Suppressor macrophage treated with lipopolysaccharide for 4 hours (primary cell): ENCODE measurements around the gene GABRG2.
"Not testable (repeated sequence)": the region's sequence is repeated elsewhere in the genome, so short reads cannot be mapped to it uniquely, and the experiment has no call there.

Source experiments
- DNase-seq: peaks from one replicate; pipeline ENCODE4 v3.0.0-alpha.2; 2020

Gene GABRG2

DNA sequence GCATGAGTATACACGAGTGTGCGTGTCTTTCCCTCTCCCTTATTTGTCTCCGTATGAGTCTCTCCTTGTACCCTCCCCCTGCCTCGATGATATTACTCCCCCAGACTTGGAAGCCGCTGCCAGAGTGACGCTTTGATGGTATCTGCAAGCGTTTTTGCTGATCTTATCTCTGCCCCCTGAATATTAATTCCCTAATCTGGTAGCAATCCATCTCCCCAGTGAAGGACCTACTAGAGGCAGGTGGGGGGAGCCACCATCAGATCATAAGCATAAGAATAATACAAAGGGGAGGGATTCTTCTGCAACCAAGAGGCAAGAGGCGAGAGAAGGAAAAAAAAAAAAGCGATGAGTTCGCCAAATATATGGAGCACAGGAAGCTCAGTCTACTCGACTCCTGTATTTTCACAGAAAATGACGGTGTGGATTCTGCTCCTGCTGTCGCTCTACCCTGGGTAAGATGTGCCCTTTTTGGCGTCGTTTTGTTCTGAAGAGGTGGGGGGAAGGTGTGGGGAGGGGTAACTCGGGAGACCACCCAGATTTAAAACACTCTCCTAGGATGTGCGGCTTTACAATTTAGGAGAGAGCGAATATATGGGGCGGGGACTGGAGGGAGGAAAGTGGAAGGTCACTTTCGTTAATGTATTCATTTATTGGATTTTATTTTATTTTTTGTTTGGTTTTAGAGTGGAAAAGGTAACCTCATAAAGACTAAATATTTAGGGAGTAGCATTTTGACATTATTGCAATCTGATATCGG, at the start of gene GABRG2:
GABRG2 (plus strand) TSS at position 119 of the 757 bp plus-strand sequence; CDS start at position 346, 227 bp downstream.
- no peak for DNase-seq

DNA sequence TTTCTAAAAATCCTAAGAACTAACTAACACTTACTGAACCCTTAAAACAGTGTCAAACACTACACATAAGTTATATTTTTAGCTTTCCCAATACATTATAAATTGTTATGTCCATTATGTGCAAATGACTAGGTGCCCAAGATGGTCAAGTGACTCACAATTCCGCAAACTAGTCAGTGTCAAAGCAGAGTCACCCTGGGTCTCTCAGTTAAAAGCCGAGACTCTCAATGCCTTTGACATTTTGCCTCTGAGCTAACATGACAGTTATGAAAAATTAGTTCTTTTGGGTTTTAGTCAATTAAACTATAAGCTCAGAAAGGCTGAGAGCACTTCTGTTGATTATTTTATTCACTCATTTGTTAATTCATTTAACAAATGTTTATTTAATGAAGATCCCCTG, 42.3 kb upstream of the GABRG2 start:
- DNase-seq: no peak

DNA sequence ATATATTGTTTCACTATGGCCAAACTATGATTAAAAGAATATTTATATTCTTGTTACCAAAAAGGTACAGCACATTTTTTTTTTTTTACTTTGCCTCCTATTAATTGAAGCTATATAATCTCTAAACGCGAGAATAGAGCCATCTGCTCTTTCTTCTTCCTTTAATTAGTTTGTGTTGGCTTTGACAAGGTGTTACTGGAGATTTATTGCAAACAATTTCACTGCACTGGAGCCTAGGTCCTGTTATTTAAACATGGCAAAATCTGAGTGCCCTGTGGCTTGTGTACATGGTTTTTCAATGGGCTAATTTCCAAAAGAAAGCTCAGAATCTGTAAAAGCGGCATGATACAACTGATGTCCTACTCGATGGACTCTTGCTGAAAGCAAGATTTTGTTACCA, 40.8 kb upstream of the GABRG2 start:
- DNase-seq: no peak

DNA sequence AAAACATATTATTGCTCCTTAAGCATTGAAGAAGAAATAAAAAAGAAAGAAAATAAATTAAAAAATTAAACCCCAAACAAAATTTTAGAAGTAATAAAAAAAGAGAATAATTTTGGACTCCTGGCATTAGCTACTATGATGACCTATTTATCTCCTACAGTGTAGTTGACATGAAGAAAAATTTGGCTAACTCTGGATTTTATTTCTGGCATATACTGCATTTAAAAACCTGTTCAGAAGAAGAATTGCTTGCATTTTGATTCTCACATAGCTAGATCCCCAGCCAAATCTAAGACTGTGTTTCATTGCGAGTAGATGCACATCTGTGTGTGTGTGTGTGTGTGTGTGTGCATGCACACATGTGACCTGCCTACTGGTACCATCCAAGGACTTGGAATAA, 30.1 kb upstream of the GABRG2 start:
- DNase-seq: no peak

DNA sequence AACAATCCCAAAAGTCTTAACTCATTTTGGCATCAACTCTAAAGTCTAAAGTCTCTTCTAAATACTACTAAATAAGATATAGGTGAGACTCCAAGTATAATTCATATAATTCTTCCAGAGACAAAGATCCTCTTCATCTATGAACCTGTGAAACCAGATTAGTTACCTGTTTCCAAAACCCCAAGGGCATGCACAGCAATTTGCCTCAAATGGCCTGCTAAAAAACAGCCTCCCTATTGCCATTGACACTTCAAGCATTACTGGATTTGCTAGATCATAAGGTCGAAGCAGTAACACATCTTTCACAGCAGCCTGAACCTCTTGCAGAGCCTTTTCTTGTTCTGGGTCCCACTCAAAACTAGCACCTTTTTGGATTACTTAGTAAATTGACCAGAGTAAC, 20.3 kb upstream of the GABRG2 start:
- DNase-seq: no peak

DNA sequence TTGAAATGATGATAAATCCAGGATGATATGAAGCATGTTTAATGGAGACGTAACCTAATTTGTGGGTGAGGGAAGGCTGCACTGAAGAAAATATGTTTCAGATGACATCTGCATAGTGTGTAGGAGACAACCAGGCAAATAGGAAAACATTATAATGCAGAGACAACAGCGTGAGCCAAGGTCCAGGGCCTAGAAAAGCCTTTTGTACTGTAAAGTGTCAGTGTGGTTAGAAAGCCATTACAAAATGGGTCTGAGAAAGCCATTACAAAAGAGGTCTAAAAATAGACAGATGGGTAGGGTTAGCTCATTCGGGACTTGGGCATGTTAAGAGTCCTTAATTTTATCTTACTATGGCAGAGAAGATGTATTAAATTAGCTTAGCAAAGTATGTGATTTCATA, 14.9 kb upstream of the GABRG2 start:
- DNase-seq: no peak

DNA sequence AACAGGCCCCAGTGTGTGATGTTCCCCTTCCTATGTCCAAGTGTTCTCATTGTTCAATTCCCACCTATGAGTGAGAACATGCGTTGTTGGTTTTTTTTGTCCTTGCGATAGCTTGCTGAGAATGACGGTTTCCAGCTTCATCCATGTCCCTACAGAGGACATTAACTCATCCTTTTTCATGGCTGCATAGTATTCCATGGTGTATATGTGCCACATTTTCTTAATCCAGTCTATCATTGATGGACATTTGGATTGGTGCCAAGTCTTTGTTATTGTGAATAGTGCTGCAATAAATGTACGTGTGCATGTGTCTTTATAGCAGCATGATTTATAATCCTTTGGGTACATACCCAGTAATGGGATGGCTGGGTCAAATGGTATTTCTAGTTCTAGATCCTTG, 12.5 kb upstream of the GABRG2 start:
- DNase-seq: not testable (repeated sequence)

DNA sequence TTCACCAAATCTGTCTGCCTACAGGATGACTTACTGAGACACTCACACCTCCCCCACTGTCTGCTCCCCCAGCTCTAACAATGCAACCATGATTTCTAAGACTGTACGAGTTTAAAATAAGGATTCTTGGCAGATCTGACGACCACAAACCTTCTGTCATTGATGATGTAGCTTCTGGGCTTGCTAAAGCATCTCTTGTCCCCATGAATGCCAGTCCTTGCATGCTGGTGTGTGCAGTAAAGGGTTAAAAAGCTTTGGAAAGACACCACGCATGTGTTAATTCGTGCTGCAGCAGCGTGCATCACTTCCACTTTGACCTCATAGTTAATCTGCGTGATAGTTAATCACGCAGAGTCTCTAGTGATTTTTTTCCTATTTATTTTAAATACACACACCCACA, 411 bp upstream of the GABRG2 start:
- no peak for DNase-seq

DNA sequence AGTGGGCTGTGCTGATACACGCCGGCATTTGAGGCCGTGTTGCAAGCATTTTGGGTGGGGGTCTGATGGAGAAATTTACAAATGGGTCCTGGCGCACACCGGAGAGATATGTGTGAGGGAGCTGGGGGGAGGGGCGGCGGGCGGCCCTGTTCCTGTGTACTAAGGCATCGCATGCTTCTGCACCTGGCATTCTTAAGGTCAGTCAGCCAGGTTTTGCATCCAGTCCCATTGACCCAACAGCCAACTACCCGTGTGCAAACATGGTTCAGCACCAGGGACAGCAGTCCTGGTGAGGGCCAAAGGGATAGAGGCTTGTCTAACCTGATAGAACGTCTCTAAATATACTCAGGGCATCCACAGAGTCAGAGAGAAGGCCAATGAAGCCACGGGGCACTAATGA, 839 bp downstream of the GABRG2 start:
- peak; percentile 1 for DNase-seq

DNA sequence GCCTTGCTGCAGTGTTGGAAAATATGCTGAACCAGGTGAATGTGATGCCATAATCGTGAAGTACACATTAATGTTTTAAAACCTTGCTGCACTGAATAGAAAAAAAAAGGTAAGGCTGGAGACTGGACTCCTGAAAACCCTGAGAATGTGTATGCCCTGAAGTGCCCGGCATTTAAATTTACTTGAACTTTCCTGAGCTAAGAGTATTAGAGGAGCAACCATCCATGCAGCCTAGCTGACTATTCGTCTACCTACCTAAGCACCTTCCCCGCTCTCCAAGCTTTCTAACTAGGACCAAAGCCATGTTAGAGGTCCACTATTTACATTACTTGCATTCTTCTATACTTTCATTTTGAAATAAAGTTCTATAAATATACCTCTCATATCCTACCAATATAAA, 1.4 kb downstream of the GABRG2 start:
- no peak for DNase-seq

DNA sequence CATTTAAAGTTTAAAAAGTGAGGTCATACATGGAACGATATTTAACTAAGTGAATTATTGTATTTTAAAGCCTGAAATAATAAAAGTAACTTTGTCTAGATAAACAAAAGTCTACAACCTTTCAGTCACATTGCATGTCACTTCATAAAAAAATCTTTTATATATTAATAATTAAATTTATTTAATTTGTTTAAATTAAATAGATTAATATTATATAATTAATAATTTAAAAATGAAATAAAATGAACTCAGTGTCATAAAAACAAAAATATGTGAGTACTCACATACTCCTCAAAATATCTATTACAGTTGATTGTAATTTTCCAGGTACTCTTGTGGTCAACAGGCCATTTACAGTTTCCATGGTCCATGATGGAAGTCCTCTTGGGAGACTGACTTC, 11.2 kb downstream of the GABRG2 start:
- DNase-seq: no peak

DNA sequence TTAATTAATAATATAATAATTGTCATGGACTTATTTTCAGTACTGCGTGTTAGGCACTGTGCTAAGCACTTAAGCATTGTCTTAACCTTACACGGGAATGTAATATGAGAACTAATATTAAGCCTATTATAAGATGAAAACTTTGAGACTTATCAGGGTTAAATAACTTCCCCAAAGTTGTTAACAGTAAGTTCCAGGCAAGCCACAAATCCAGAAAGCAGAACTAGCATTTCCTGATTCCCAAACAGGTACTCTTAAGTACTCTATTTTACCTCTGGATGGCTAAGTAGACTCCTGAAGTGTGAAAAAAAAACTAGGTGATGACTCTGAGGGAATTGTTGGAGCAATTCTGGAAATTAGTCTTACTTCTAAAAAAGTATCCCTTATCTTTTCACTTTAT, 23.8 kb downstream of the GABRG2 start:
- no peak for DNase-seq

DNA sequence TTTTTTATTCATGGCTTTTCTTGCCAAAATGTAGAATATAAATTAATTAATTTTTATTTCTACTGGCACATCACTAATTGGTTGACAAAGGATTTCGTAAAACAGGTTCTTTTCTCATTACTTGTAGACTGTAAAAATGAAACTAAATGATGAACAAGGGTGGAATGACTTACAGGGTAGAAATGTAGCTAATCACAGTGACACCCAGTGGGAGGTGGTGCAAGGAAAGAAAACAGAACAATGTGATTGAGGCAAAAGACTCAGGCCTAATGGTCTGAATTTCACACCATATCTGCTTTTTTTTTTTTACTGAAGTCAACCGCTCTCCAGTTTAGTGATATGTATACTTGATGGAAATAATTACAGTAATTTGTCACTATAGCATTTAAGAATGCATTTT, 28.9 kb downstream of the GABRG2 start:
- peak; percentile 7 for DNase-seq

DNA sequence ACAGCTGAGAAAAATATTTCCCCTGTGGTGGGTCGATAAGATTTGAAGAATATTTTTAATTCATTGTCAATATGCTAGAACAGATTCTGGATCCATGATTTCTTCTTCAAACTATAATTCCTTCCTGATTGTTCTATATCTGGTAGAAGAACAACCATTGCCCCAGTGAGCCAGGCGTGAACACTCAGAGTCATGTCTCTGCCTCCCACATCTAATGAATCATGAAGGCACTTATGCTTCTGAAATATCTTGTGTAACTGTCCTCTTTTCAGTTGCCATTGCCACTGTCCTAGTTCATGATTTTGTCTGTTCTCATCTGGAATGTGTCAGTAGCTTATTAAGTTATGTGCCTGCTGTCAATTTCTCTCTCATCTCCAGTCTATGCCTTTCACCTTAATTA, 40.0 kb downstream of the GABRG2 start:
- DNase-seq: peak; percentile 37

DNA sequence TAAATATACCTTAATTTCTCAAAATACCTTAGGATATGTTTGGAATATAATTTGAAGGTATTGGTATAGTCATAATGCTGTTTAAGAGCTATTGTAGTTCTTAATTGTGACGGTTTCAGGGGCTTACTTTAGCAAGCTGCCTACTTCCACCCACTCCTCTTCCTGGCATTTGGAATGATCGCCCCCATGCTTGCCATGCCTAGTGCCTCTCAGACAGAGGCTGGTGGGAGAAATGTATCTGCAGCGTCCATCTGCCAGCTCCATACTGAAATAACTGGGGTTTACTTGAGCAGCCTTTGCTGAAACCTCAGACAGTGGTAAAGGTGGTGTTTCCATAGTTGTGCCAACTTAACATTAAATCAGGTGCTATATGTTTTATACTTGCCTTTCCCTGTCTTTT, 52.2 kb downstream of the GABRG2 start:
- no peak for DNase-seq

DNA sequence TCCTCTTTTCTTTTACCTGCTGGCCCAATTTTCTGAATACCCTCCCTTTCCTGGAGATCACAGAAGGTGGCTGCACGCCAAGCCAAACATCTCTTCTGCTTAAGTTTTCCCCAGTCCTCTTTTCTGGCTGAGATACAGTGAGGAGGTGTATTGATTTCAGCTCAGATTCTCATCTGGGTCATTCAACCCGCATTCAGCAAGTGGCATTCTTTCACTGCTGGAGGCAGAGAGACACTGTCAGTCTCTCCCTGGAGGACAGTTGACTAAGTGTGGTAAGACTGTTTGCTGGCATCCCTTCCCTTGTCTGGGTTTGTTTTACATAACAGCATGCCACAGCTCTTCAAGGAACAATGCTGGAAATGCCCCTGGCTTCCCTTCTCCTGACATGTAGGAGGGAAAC, 60.5 kb downstream of the GABRG2 start:
- DNase-seq: no peak

DNA sequence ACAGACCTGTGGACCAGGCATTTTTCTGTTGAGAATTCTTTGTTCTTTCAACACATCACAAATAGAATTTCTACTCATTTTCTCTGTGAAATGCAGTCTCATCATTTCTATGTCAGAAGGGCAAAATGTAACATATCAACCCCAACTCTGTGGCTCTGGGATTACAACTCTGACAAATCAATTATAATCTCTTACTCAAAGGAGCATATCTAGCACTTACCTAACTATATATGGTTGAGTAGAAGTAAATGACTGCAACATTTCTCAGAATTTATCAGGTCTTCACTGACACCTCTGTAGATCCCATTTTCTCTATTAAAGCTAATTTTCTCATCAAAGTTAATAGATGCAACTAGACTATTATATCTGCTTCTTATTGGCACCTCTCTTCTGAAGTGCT, 64.8 kb downstream of the GABRG2 start:
- DNase-seq: no peak

DNA sequence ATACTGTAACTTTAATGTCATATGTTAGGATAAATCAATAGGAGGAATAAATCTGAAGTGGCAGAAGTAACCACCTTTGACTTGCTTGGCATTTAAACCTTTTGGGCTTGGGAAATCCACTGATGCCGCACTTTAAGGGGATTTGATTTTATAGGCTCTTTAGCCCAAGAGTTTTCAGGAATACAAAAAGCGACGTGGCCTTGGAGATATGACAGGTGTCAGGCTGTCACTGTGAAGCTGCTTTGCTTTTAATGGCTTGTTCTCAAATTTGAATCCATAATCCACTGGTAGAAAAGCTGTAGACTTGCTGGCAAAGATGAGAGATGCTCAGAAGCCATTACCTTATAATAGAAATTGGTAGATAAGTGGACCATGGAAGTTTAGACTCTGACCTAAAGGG, 71.6 kb downstream of the GABRG2 start:
- no peak for DNase-seq

DNA sequence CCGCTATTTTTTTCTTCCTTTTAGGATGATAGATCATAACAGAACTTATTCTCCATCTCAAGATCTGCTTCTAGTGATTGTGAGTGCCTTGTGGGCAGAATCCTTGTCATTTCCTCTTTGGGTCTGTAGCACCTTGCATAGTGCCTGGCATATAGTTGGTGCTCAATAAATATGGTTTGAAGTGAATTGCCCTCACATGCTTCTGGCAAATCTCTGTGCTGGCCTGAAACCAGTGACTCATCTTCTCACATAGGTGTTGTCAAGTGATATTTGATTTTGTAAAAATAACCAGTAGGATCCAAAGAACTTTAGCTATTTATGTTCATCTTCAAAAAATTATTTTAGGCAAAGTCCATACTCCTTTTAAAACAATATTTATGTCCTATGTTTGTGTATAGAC, 86.7 kb downstream of the GABRG2 start:
- no peak for DNase-seq

DNA sequence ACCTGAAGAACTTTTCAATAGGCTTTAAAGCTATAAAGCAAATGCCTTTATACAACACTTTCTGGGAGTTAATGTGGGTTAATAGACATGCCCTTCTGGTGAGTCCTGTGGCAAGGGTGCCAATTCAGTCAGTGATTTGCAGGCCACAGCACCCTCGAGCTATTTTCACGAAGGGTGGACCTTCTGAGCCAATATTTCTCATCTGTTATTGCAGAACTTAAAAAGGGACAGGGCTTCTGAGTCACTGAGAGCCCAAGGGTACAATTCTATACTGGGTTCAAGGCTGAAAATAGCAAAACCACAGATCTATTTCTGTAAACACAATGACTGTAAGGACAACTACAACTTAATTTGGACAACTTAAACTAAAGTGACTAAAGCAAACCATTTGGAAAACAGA, 92.8 kb downstream of the GABRG2 start:
- DNase-seq: no peak

DNA sequence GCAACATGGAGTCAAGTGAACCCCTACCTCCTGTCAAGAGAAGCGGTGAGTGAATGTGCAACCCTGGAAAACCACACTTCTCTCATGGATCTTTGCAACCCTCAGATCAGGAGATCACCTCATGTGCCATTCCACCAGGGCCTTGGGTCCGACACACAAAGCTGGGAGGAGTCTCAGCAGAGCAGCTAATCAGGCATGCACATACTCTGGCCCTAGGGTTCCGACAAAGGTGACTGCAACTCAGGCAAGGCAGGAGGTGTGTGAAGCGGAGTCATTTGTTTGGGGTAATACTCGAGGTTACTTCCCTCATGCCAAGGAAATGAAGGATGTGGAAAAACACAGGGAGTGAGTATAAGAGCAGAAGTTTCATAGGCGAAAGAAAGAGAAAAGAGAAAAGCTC, 96.1 kb downstream of the GABRG2 start:
- no peak for DNase-seq

DNA sequence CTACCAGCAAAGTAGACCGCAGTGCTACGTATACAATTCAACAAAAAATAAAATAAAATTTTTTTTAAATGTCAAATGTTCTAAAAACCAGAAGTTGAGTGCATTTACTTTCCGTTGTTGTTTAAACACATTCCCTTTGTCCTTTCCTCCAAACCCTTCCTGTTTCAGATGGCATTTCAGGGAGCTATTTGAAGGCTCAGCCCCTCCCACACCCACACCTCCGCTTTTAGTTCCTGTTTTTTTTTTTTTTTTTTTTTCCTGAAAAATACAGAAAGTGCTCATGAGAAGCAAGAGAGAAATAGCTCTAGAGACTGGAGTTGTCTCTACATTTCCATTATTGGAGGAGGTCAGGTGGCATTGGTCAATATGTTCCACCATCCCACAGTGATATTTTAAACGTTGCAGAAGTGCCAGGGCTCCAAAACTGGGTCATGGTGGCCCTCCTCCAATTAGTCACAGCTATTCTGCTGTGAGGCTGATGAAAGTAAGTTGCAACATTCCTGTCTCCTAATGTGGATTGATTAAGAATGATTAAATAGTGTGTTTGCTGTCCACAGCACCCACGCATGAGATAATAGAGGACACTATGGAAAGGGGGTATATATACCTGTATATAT, 106.9 kb downstream of the GABRG2 start:
- DNase-seq: peak; percentile 66

DNA sequence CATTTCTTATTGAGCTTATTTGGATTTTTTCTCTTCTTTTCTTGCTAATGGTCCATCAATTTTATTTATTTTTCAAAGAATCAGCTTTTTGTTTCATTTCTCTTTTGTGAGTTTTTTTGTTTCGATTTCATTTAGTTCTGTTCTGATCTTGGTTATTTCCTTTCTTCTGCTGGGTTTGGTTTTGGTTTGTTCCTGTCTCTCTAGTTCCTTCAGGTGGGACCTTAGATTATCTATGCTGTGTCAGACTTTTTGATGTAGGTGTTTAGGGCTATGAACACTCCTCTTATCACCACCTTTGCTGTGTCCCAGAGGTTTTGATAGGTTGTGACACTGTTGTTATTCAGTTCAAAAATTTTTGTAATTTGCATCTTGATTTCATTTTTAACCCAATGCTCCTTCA, 119.8 kb downstream of the GABRG2 start:
- peak; percentile 15 for DNase-seq

DNA sequence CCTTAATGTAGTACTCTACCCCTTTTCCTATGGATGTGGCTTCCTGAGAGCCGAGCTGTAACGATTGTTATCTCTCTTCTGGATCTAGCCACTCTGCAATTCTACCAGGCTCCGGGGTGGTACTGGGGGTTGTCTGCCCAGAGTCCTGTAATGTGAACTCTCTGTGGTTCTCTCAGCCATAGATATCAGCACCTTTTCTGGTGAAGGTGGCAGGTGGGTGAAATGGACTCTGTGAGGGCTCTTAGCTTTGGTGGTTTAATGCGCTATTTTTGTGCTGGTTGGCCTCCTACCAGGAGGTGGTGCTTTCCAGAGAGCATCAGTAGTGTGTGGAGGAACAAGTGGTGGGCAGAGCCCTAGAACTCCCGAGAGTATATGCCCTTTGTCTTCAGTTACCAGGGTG, 122.1 kb downstream of the GABRG2 start:
- no peak for DNase-seq

DNA sequence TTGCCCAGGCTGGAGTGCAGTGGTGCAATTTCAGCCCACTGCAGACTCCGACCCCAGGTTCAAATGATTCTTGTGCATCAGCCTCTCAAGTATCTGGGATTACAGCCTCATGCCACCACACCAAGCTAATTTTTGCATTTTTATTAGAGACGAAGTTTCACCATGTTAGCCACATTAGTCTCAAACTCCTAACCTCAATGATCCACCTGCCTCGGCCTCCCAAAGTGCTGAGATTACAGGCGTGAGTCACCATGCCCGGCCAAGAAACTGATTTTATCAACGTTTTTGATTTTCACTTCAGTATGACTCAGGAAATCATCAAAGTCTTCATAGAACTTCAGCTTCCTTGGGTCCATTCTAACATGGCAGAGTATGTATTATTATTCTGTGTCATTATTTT, 125.4 kb downstream of the GABRG2 start:
- DNase-seq: no peak
